ENCODE measurements around the gene FAM24A.
"Not testable (repeated sequence)": the region's sequence is repeated elsewhere in the genome, so short reads cannot be mapped to it uniquely, and the experiment has no call there.

Gene FAM24A

DNA sequence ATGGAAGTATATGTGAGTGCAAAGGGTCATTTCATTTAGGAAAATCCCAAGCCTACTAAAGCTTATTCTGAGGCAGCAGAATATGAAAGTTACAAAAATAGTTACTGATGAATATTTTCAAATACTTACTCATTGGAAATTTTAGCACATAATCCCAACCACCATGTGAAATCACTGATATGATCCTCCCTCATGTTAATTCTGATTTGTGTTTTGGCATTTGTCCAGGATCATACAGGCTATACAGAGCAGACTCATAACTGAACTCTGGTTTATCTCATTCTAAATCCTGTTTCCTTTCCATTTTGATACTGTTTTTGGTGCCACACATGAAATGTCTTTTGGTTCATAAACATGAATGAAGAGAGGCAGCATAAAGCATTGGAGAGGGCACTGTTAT is 27.6 kb upstream of the FAM24A start:
- DNase-seq (ENCODE audit: low read depth in 1 of 2, low spot score in 1 of 2) = no peak
- no peak overlapping the region for H3K4me3 ChIP-seq (replicated peaks; ENCODE audit: insufficient read depth, low read length)
- no peak overlapping the region for H3K27ac ChIP-seq (replicated peaks)
- no peak for TF ChIP-seq SPI1 (IDR thresholded peaks at IDR 0.05; ENCODE audit: borderline replicate concordance, low read depth)
- no peak for TF ChIP-seq POLR2AphosphoS5 (IDR thresholded peaks at IDR 0.05; ENCODE audit: low read depth)
- no peak for TF ChIP-seq CTCF (IDR thresholded peaks at IDR 0.05; ENCODE audit: insufficient read depth, low read length)
- no peak for TF ChIP-seq GABPA (IDR thresholded peaks at IDR 0.05; ENCODE audit: low read depth)
- H3K27me3 ChIP-seq (ENCODE audit: insufficient read depth, poor library complexity, severe bottlenecking) = peaks cover 10% of the 10 kb centered on the region

DNA sequence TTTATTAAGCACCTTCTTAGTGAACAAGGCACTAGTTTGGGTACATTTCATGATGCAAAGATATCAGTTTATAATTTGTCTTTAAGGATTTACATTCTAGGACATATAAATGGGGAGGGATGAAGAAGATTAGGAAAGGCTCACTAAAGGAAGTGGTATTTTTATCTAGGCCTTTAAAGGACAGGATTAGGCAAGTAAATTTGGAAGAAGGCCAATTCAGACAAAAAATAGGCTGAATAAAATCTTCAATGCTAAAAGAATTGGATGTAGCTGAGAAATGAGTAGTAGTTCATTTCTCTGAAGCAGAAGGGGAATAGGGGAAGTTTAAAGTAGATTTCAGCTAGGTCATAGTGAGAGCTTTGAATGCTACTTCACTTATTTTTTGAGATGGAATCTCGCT is 26.2 kb upstream of the FAM24A start:
- DNase-seq (ENCODE audit: low read depth in 1 of 2, low spot score in 1 of 2) = no peak
- Histone ChIP-seq H3K4me3 (replicated peaks; ENCODE audit: insufficient read depth, low read length) (no peak overlapping the region), H3K27ac (replicated peaks) (no peak overlapping the region), H3K27me3 (ENCODE audit: insufficient read depth, poor library complexity, severe bottlenecking) (peaks cover 8% of the 10 kb centered on the region)
- no peak for TF ChIP-seq SPI1 (IDR thresholded peaks at IDR 0.05; ENCODE audit: borderline replicate concordance, low read depth)
- TF ChIP-seq POLR2AphosphoS5 (IDR thresholded peaks at IDR 0.05; ENCODE audit: low read depth) = no peak
- TF ChIP-seq GABPA (IDR thresholded peaks at IDR 0.05; ENCODE audit: low read depth) = no peak
- TF ChIP-seq CTCF (IDR thresholded peaks at IDR 0.05; ENCODE audit: insufficient read depth, low read length) = no peak
- TF ChIP-seq, protein P1, sequence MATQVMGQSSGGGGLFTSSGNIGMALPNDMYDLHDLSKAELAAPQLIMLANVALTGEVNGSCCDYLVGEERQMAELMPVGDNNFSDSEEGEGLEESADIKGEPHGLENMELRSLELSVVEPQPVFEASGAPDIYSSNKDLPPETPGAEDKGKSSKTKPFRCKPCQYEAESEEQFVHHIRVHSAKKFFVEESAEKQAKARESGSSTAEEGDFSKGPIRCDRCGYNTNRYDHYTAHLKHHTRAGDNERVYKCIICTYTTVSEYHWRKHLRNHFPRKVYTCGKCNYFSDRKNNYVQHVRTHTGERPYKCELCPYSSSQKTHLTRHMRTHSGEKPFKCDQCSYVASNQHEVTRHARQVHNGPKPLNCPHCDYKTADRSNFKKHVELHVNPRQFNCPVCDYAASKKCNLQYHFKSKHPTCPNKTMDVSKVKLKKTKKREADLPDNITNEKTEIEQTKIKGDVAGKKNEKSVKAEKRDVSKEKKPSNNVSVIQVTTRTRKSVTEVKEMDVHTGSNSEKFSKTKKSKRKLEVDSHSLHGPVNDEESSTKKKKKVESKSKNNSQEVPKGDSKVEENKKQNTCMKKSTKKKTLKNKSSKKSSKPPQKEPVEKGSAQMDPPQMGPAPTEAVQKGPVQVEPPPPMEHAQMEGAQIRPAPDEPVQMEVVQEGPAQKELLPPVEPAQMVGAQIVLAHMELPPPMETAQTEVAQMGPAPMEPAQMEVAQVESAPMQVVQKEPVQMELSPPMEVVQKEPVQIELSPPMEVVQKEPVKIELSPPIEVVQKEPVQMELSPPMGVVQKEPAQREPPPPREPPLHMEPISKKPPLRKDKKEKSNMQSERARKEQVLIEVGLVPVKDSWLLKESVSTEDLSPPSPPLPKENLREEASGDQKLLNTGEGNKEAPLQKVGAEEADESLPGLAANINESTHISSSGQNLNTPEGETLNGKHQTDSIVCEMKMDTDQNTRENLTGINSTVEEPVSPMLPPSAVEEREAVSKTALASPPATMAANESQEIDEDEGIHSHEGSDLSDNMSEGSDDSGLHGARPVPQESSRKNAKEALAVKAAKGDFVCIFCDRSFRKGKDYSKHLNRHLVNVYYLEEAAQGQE (IDR thresholded peaks at IDR 0.05; ENCODE audit: insufficient replicate concordance, low read depth) = no peak

- Histone ChIP-seq H3K27ac (replicated peaks) (no peak overlapping the region), H3K4me3 (replicated peaks; ENCODE audit: insufficient read depth, low read length) (no peak overlapping the region), H3K27me3 (ENCODE audit: insufficient read depth, poor library complexity, severe bottlenecking) (no peaks in the 10 kb centered on the region)
- no peak for TF ChIP-seq CTCF (IDR thresholded peaks at IDR 0.05; ENCODE audit: insufficient read depth, low read length)
- TF ChIP-seq, protein P1 (IDR thresholded peaks at IDR 0.05; ENCODE audit: insufficient replicate concordance, low read depth) = no peak
- TF ChIP-seq POLR2AphosphoS5 (IDR thresholded peaks at IDR 0.05; ENCODE audit: low read depth) = no peak
- no peak for TF ChIP-seq GABPA (IDR thresholded peaks at IDR 0.05; ENCODE audit: low read depth)
- TF ChIP-seq SPI1 (IDR thresholded peaks at IDR 0.05; ENCODE audit: borderline replicate concordance, low read depth) = no peak
- DNase-seq (ENCODE audit: low read depth in 1 of 2, low spot score in 1 of 2) = no peak
These were observed 16.0 kb upstream of the FAM24A start for GRCh38 chr10:122894261-122894944.

- not testable (repeated sequence) for H3K27me3 ChIP-seq (ENCODE audit: insufficient read depth, poor library complexity, severe bottlenecking); DNase-seq (ENCODE audit: low read depth in 1 of 2, low spot score in 1 of 2); H3K27ac ChIP-seq (replicated peaks); H3K4me3 ChIP-seq (replicated peaks; ENCODE audit: insufficient read depth, low read length)
These were observed 6.5 kb upstream of the FAM24A start for GRCh38 chr10:122903861-122904260.

Data from HL-60 (cell line).